ENCODE data around the gene PCSK5.

GRCh38 chr9:76099516-76099915, 209.0 kb downstream of the PCSK5 start:
- TF ChIP-seq CTCF (IDR thresholded peaks at IDR 0.05), result no peak
- no peak for TF ChIP-seq POLR2A (IDR thresholded peaks at IDR 0.05)

Measured in right lobe of liver (tissue), 4 donors.